Osteocyte (in vitro differentiated cells): ENCODE results near the gene NRIP2. TPM values are rescaled to one million over a fixed set of nuclear protein-coding genes. Genes with fewer than 3 reads are reported as not detected.

Experiments used
- DNase-seq: peaks from one replicate; pipeline ENCODE4 v3.0.0; 2021; ENCODE audit warnings: mixed read lengths; ENCODE audit not compliant: unreplicated experiment; ENCODE audit errors: extremely low spot score
- H3K27ac Mint-ChIP-seq: one replicate; pipeline ENCODE4 v1.8.0; 2021; ENCODE audit warnings: mild to moderate bottlenecking, mixed read lengths; ENCODE audit not compliant: unreplicated experiment
- H3K27me3 Mint-ChIP-seq: one replicate; pipeline ENCODE4 v1.8.0; 2021; ENCODE audit warnings: mixed read lengths; ENCODE audit not compliant: unreplicated experiment
- H3K36me3 Mint-ChIP-seq: one replicate; pipeline ENCODE4 v1.8.0; 2021; ENCODE audit warnings: mixed read lengths; ENCODE audit not compliant: unreplicated experiment
- H3K4me1 Mint-ChIP-seq: one replicate; pipeline ENCODE4 v1.8.0; 2021; ENCODE audit warnings: mixed read lengths; ENCODE audit not compliant: unreplicated experiment
- H3K4me3 Mint-ChIP-seq: one replicate; pipeline ENCODE4 v1.8.0; 2021; ENCODE audit warnings: mild to moderate bottlenecking, moderate library complexity, mixed read lengths; ENCODE audit not compliant: unreplicated experiment
- H3K9me3 Mint-ChIP-seq: one replicate; pipeline ENCODE4 v1.8.0; 2021; ENCODE audit warnings: mixed read lengths; ENCODE audit not compliant: unreplicated experiment
- CTCF ChIP-seq: fragments of 200-600 bp; sonication (generic); IDR thresholded peaks from 2 replicates; pipeline ENCODE4 v1.5.0; 2021; ENCODE audit warnings: antibody characterized with exemption, mild to moderate bottlenecking, moderate library complexity
- total RNA-seq: library from RNA; stranded (reverse); gene quantifications from 2 replicates; pipeline ENCODE4 v1.2.1, GENCODE V29; 2021

NRIP2 gene
- total RNA-seq, 1 donor from 2014 or later, result not detected

- no peak for DNase-seq
- H3K9me3 Mint-ChIP-seq, result no peaks in the 10 kb centered on the region
- no peak overlapping the region for H3K27ac Mint-ChIP-seq
- no peaks in the 10 kb centered on the region for H3K4me1 Mint-ChIP-seq
- H3K27me3 Mint-ChIP-seq, result no peaks in the 10 kb centered on the region
- TF ChIP-seq CTCF, result no peak
- H3K4me3 Mint-ChIP-seq, result no peak overlapping the region
- peaks cover 34% of the 10 kb centered on the region for H3K36me3 Mint-ChIP-seq
Measured at GRCh38 chr12:2819810-2820209, 15.0 kb downstream of the NRIP2 start.

- peak; percentile 76 for TF ChIP-seq CTCF
- Mint-ChIP-seq H3K9me3 (no peaks in the 10 kb centered on the region), H3K4me1 (peaks cover 18% of the 10 kb centered on the region), H3K27me3 (no peaks in the 10 kb centered on the region), H3K27ac (peak overlapping the region; percentile 100), H3K4me3 (peak overlapping the region; percentile 100), H3K36me3 (peaks cover 8% of the 10 kb centered on the region)
- DNase-seq, result no peak
Measured at GRCh38 chr12:2813214-2814185, 21.3 kb downstream of the NRIP2 start.

GRCh38 chr12:2812290-2813213 is 22.3 kb downstream of the NRIP2 start, which contains the start of gene ITFG2:
TSS of gene ITFG2 (plus strand) at chr12:2812668. CDS start at chr12:2812761, 93 bp downstream.
- Mint-ChIP-seq H3K27ac (peak within 1 kb of the TSS; percentile 100), H3K4me1 (peaks cover 18% of the 10 kb centered on the region), H3K27me3 (no peaks in the 10 kb centered on the region), H3K36me3 (no peaks in the 10 kb centered on the region), H3K9me3 (no peaks in the 10 kb centered on the region), H3K4me3 (peak within 1 kb of the TSS; percentile 100)
- TF ChIP-seq CTCF, result no peak
- DNase-seq, result peak; percentile 97

GRCh38 chr12:2811801-2812200 is 23.0 kb downstream of the NRIP2 start:
- peaks cover 18% of the 10 kb centered on the region for H3K4me1 Mint-ChIP-seq
- H3K9me3 Mint-ChIP-seq, result no peaks in the 10 kb centered on the region
- H3K27ac Mint-ChIP-seq, result peak overlapping the region; percentile 100
- DNase-seq, result no peak
- no peak for TF ChIP-seq CTCF
- no peaks in the 10 kb centered on the region for H3K27me3 Mint-ChIP-seq
- peak overlapping the region; percentile 100 for H3K4me3 Mint-ChIP-seq
- H3K36me3 Mint-ChIP-seq, result no peaks in the 10 kb centered on the region
